K562 (cell line): ENCODE data around the gene FMO1. TPM values are rescaled to one million over a fixed set of nuclear protein-coding genes. Genes with fewer than 3 reads are reported as not detected.

Source experiments
- polyA plus RNA-seq, 8 experiments: library from polyadenylated mRNA; depleted of rRNA in 4 of 8; stranded (reverse) in 5 of 8; unstranded in 3 of 8; fragments of >200 nt; fragmentation: Nextera tagmentation in 2 of 8; fragmentation: Illumina TruSeq in 1 of 8; extraction: Ambion mirVana in 2 of 8; extraction: Trizol in 1 of 8; gene quantifications; 2 replicates each; pipeline versions ENCODE4 v1.2.1 to v1.2.3, GENCODE V29; 2011 to 2014; ENCODE audit warnings: inconsistent platforms in 1 of 8, missing spikeins in 1 of 8
- total RNA-seq, 7 experiments: library from RNA; depleted of rRNA in 6 of 7; stranded (reverse); fragments of >200 nt in 6 of 7; fragmentation: Illumina TruSeq in 2 of 7; extraction: Trizol in 2 of 7; gene quantifications; 2 replicates each; pipeline versions ENCODE4 v1.2.1 to v1.2.3, GENCODE V29; 2011 to 2021; ENCODE audit warnings: low replicate concordance in 1 of 7
- TF ChIP-seq, protein P1 (sequence below): fragments of 450-650 bp; IDR thresholded peaks from 2 replicates; pipeline ENCODE4 v1.6.1; 2016; ENCODE audit warnings: low read depth
- TF ChIP-seq, protein P2 (sequence below): sonication (generic); formaldehyde crosslinking; IDR thresholded peaks from 2 replicates; pipeline ENCODE4 v1.8.0; 2022; ENCODE audit warnings: mild to moderate bottlenecking, missing genetic modification reagents

Gene FMO1
- total and polyA plus RNA-seq, 9 of the 15 experiments (the other 6 are each of a cell fraction or from before 2014, with no cell fraction given) = not detected

DNA sequence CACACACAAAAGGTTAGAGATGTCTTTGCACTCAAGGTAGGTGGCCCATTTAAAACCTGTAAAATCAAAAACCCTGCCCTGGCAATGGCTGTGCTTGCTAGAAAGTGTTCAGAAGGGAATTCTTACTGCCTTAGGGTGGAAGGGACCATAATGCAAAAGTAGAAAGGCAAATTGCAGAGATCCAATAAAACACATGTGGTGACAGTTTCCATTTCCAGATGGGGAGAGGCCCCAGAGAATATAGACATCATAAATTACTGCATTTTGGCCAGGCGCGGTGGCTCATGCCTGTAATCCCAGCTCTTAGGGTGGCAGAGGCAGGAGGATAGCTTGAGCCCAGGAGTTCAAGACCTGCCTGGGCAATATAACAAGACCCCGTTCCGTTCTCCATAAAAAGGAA lies 13.0 kb downstream of the FMO1 start (continued):
- TF ChIP-seq, protein P1, sequence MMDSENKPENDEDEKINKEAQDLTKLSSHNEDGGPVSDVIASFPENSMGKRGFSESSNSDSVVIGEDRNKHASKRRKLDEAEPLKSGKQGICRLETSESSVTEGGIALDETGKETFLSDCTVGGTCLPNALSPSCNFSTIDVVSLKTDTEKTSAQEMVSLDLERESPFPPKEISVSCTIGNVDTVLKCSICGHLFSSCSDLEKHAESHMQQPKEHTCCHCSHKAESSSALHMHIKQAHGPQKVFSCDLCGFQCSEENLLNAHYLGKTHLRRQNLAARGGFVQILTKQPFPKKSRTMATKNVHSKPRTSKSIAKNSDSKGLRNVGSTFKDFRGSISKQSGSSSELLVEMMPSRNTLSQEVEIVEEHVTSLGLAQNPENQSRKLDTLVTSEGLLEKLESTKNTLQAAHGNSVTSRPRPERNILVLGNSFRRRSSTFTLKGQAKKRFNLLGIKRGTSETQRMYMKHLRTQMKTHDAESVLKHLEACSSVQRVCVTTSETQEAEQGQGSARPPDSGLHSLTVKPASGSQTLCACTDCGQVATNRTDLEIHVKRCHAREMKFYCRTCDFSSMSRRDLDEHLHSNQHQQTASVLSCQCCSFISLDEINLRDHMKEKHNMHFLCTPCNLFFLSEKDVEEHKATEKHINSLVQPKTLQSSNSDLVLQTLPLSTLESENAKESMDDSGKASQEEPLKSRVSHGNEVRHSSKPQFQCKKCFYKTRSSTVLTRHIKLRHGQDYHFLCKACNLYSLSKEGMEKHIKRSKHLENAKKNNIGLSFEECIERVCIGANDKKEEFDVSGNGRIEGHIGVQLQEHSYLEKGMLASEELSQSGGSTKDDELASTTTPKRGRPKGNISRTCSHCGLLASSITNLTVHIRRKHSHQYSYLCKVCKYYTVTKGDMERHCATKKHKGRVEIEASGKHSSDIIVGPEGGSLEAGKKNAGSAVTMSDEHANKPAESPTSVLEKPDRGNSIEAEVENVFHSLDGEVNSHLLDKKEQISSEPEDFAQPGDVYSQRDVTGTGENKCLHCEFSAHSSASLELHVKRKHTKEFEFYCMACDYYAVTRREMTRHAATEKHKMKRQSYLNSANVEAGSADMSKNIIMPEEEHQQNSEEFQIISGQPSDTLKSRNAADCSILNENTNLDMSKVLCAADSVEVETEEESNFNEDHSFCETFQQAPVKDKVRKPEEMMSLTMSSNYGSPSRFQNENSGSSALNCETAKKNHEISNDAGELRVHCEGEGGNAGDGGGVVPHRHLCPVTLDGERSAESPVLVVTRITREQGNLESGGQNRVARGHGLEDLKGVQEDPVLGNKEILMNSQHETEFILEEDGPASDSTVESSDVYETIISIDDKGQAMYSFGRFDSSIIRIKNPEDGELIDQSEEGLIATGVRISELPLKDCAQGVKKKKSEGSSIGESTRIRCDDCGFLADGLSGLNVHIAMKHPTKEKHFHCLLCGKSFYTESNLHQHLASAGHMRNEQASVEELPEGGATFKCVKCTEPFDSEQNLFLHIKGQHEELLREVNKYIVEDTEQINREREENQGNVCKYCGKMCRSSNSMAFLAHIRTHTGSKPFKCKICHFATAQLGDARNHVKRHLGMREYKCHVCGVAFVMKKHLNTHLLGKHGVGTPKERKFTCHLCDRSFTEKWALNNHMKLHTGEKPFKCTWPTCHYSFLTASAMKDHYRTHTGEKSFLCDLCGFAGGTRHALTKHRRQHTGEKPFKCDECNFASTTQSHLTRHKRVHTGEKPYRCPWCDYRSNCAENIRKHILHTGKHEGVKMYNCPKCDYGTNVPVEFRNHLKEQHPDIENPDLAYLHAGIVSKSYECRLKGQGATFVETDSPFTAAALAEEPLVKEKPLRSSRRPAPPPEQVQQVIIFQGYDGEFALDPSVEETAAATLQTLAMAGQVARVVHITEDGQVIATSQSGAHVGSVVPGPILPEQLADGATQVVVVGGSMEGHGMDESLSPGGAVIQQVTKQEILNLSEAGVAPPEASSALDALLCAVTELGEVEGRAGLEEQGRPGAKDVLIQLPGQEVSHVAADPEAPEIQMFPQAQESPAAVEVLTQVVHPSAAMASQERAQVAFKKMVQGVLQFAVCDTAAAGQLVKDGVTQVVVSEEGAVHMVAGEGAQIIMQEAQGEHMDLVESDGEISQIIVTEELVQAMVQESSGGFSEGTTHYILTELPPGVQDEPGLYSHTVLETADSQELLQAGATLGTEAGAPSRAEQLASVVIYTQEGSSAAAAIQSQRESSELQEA = no peak
- TF ChIP-seq, protein P2, sequence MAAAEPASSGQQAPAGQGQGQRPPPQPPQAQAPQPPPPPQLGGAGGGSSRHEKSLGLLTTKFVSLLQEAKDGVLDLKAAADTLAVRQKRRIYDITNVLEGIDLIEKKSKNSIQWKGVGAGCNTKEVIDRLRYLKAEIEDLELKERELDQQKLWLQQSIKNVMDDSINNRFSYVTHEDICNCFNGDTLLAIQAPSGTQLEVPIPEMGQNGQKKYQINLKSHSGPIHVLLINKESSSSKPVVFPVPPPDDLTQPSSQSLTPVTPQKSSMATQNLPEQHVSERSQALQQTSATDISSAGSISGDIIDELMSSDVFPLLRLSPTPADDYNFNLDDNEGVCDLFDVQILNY = no peak
